ENCODE data around the gene SLC6A20. TPM values are rescaled to one million over a fixed set of nuclear protein-coding genes. Genes with fewer than 3 reads are reported as not detected.

The SLC6A20 gene
- polyA plus RNA-seq, 1 donor (not counting 4 experiments of a cell fraction or from before 2014, with no cell fraction given): 0.34 TPM

DNA sequence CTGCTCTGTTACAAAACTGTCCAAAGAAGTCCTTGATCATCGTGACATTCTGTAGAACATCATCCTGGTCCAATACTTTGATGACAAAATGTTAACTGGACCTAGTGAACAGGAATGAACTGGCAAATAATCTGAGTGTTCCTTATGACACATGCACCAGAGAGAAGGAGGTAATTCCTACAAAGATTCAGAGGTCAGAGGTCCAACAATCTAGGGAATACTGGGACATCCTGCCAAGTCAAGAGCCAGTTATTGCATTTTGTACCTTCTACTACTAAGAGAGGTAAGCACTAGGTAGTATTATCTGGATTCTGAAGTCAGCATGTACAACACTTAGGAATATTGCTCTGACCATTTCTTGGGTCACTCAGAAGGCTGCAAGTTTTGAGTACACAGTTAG is 24.8 kb upstream of the SLC6A20 start:
- H3K27me3 ChIP-seq (ENCODE audit: control insufficient read depth, extremely low read depth, insufficient read depth, low read length): no peaks in the 10 kb centered on the region
- H3K4me1 ChIP-seq (ENCODE audit: control insufficient read depth, extremely low read depth, insufficient read depth, low read length): peaks cover 29% of the 10 kb centered on the region
- no peak for DNase-seq (ENCODE audit: low read depth, low spot score)
- no peaks in the 10 kb centered on the region for H3K79me2 ChIP-seq (ENCODE audit: control insufficient read depth, insufficient read depth, low read length)
- no peaks in the 10 kb centered on the region for H3K9me1 ChIP-seq (ENCODE audit: control insufficient read depth, extremely low read depth, insufficient read depth, low read length)
- H2AFZ ChIP-seq (ENCODE audit: control insufficient read depth, low read length): no peak overlapping the region
- dilution Hi-C loops (cut with MboI; ENCODE audit: extremely low pct_ligation_motif_present, low sequenced_read_pairs): no loop called here
- H3K4me3 ChIP-seq (ENCODE audit: control insufficient read depth in 2 of 3, extremely low read depth in 1 of 3, insufficient read depth in 2 of 3, low read depth in 1 of 3, low read length in 3 of 3): no peak overlapping the region
- no peak overlapping the region for H3K4me2 ChIP-seq (ENCODE audit: control insufficient read depth, extremely low read depth, insufficient read depth, low read depth, low read length)
- FAIRE-seq: no peak
- H3K9ac ChIP-seq (ENCODE audit: control insufficient read depth, extremely low read depth, insufficient read depth, low read length): no peak overlapping the region
- peaks cover 0 to 4% of the 10 kb centered on the region in 2 experiments for H3K36me3 ChIP-seq (ENCODE audit: control insufficient read depth in 2 of 2, extremely low read depth in 1 of 2, insufficient read depth in 2 of 2, low read length in 2 of 2)
- no peak overlapping the region for H3K27ac ChIP-seq (ENCODE audit: control insufficient read depth, insufficient read depth, low read length)
- H3K9me3 ChIP-seq (ENCODE audit: control insufficient read depth, low read depth, low read length): no peaks in the 10 kb centered on the region
- TF ChIP-seq EZH2 (IDR thresholded peaks at IDR 0.05; ENCODE audit: low read length): no peak
- TF ChIP-seq, protein P1, sequence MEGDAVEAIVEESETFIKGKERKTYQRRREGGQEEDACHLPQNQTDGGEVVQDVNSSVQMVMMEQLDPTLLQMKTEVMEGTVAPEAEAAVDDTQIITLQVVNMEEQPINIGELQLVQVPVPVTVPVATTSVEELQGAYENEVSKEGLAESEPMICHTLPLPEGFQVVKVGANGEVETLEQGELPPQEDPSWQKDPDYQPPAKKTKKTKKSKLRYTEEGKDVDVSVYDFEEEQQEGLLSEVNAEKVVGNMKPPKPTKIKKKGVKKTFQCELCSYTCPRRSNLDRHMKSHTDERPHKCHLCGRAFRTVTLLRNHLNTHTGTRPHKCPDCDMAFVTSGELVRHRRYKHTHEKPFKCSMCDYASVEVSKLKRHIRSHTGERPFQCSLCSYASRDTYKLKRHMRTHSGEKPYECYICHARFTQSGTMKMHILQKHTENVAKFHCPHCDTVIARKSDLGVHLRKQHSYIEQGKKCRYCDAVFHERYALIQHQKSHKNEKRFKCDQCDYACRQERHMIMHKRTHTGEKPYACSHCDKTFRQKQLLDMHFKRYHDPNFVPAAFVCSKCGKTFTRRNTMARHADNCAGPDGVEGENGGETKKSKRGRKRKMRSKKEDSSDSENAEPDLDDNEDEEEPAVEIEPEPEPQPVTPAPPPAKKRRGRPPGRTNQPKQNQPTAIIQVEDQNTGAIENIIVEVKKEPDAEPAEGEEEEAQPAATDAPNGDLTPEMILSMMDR (optimal IDR thresholded peaks at IDR 0.05 in 1 of 3, IDR thresholded peaks at IDR 0.05 in 1 of 3, conservative IDR thresholded peaks at IDR 0.05 in 1 of 3; ENCODE audit: extremely low read depth in 1 of 3, insufficient read depth in 2 of 3, low read length in 3 of 3): no peak
- no peaks in the 10 kb centered on the region for H4K20me1 ChIP-seq (ENCODE audit: control insufficient read depth, extremely low read depth, insufficient read depth, low read length)

DNA sequence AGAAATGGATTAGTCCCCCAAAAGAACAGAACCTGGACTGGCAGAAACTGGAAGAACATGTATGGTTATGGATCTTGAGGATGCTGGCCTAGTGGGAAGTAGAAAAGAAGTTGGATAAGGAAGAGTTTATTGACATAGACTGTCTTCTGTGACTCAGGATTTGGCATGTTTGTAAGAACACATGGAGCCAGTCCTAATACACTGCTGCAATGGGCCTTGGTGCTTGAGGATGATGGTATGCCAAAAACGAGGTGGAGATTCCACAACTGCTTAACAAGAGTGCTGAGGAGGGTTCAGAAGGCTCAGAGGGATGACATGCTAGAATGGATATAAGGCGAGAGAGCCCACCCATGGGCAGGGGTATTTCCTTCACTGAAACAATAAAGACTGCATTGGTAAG is 23.2 kb upstream of the SLC6A20 start:
- Histone ChIP-seq H3K9me1 (ENCODE audit: control insufficient read depth, extremely low read depth, insufficient read depth, low read length) (no peaks in the 10 kb centered on the region), H3K4me1 (ENCODE audit: control insufficient read depth, extremely low read depth, insufficient read depth, low read length) (peaks cover 34% of the 10 kb centered on the region), H3K9me3 (ENCODE audit: control insufficient read depth, low read depth, low read length) (no peaks in the 10 kb centered on the region), H4K20me1 (ENCODE audit: control insufficient read depth, extremely low read depth, insufficient read depth, low read length) (no peaks in the 10 kb centered on the region), H3K27ac (ENCODE audit: control insufficient read depth, insufficient read depth, low read length) (no peak overlapping the region), H3K4me3 (ENCODE audit: control insufficient read depth in 2 of 3, extremely low read depth in 1 of 3, insufficient read depth in 2 of 3, low read depth in 1 of 3, low read length in 3 of 3) (no peak overlapping the region), H3K4me2 (ENCODE audit: control insufficient read depth, extremely low read depth, insufficient read depth, low read depth, low read length) (no peak overlapping the region), H3K9ac (ENCODE audit: control insufficient read depth, extremely low read depth, insufficient read depth, low read length) (no peak overlapping the region), H2AFZ (ENCODE audit: control insufficient read depth, low read length) (no peak overlapping the region), H3K27me3 (ENCODE audit: control insufficient read depth, extremely low read depth, insufficient read depth, low read length) (no peaks in the 10 kb centered on the region), H3K79me2 (ENCODE audit: control insufficient read depth, insufficient read depth, low read length) (no peaks in the 10 kb centered on the region), H3K36me3 (ENCODE audit: control insufficient read depth in 2 of 2, extremely low read depth in 1 of 2, insufficient read depth in 2 of 2, low read length in 2 of 2) (peaks cover 0 to 2% of the 10 kb centered on the region in 2 experiments)
- FAIRE-seq (no peak), DNase-seq (ENCODE audit: low read depth, low spot score) (no peak)
- TF ChIP-seq EZH2 (IDR thresholded peaks at IDR 0.05; ENCODE audit: low read length): no peak
- TF ChIP-seq, protein P1 (optimal IDR thresholded peaks at IDR 0.05 in 1 of 3, IDR thresholded peaks at IDR 0.05 in 1 of 3, conservative IDR thresholded peaks at IDR 0.05 in 1 of 3; ENCODE audit: extremely low read depth in 1 of 3, insufficient read depth in 2 of 3, low read length in 3 of 3): no peak
- dilution Hi-C loops (cut with MboI; ENCODE audit: extremely low pct_ligation_motif_present, low sequenced_read_pairs): no loop called here

Data from keratinocyte (primary cell).